Mucosa of descending colon (tissue), 3 donors: ENCODE data around the gene SNRPD2. TPM values are rescaled to one million over a fixed set of nuclear protein-coding genes. Genes with fewer than 3 reads are reported as not detected.

ENCODE experiments used
- ATAC-seq: fragments of 200-7000 bp; cut with Tn5 transposase; one replicate; pipeline ENCODE4 v1.9.1; 2020; ENCODE audit warnings: mild to moderate bottlenecking, moderate library complexity
- DNase-seq, 3 donors: peaks; one replicate each; pipeline ENCODE4 v3.0.0-alpha.2; 2020
- H3K36me3 ChIP-seq: fragments of 200-600 bp; one replicate; pipeline ENCODE4 v1.8.0; 2021; ENCODE audit warnings: low read depth, mild to moderate bottlenecking
- H3K4me1 ChIP-seq: fragments of 200-600 bp; one replicate; pipeline ENCODE4 v1.8.0; 2021; ENCODE audit warnings: low read depth, mild to moderate bottlenecking
- H3K4me3 ChIP-seq: fragments of 200-600 bp; one replicate; pipeline ENCODE4 v1.8.0; 2021; ENCODE audit warnings: mild to moderate bottlenecking
- H3K9me3 ChIP-seq: fragments of 200-600 bp; one replicate; pipeline ENCODE4 v1.8.0; 2021; ENCODE audit warnings: mild to moderate bottlenecking
- CTCF ChIP-seq: fragments of 200-600 bp; IDR thresholded peaks from one replicate; pipeline ENCODE4 v1.8.0; 2022; ENCODE audit warnings: antibody characterized with exemption, mild to moderate bottlenecking
- intact Hi-C, 2 donors: fragments of 100-400 bp; cut with DNase I in 1 of 2; cut with micrococcal nuclease in 1 of 2; formaldehyde crosslinking; loops; one replicate each; pipeline versions ENCODE4 v1.11.0 to v1.11.1; 2022; cut with DNase I, micrococcal nuclease
- long read RNA-seq, 2 donors: library from polyadenylated mRNA; unstranded; transcript quantifications; one replicate each; pipeline ENCODE4 v2.0.0, GENCODE V29; 2019 to 2021
- total RNA-seq, 3 donors: library from RNA; stranded (reverse); fragmentation: NEBNext Ultra II Directional in 2 of 3; extraction: Animal tissue kit (Norgen Biotek cat#: 25700) in 2 of 3; gene quantifications; one replicate each; pipeline versions ENCODE4 v1.2.1 to v1.2.4, GENCODE V29; 2021 to 2023
- donor health status: DM: no; HTN: no; CAD: no; lungs with moderate emphysema.
- donor health status: DM: no; HTN: no; CAD: no.
- donor health status: DM: no; HTN: yes; CAD: no.

SNRPD2 gene
- total RNA-seq = 100 to 1,000 TPM; 201 to 270 (median 230) TPM
- long read RNA-seq, donor 1, transcript SNRPD2-201 (3 exons, 901 nt) = major isoform, 101 of 102 reads
- long read RNA-seq, donor 1, partial matches to known transcripts = 1 of 102 reads
- long read RNA-seq, donor 1, other reads (novel, unspliced or antisense) = 0 of 102 reads
- long read RNA-seq, donor 2, transcript SNRPD2-201 (3 exons, 901 nt) = major isoform, 75 of 83 reads
- long read RNA-seq, donor 2, partial matches to known transcripts = 7 of 83 reads
- long read RNA-seq, donor 2, other reads (novel, unspliced or antisense) = 0 of 83 reads

- intact Hi-C loops = no loop called here
- peaks cover 5% of the 10 kb centered on the region for H3K36me3 ChIP-seq
- TF ChIP-seq CTCF = peak; percentile 5
- H3K4me3 ChIP-seq = peak within 1 kb of the TSS; percentile 54
- H3K4me1 ChIP-seq = peaks cover 16% of the 10 kb centered on the region
- peak; percentile 84 for ATAC-seq
- no peaks in the 10 kb centered on the region for H3K9me3 ChIP-seq
- peak; percentile 95 for DNase-seq
These were observed at the start of gene SNRPD2 for GRCh38 chr19:45691516-45692186. TSS of gene SNRPD2 (minus strand) at chr19:45691953. CDS start at chr19:45691888, 65 bp downstream.

GRCh38 chr19:45739498-45740439, 48.0 kb upstream of the SNRPD2 start:
- DNase-seq (no peak), ATAC-seq (no peak)
- no peak for TF ChIP-seq CTCF
- no peak overlapping the region for H3K4me3 ChIP-seq
- intact Hi-C loops = no loop called here
- H3K4me1 ChIP-seq = no peaks in the 10 kb centered on the region
- H3K36me3 ChIP-seq = no peaks in the 10 kb centered on the region
- H3K9me3 ChIP-seq = no peaks in the 10 kb centered on the region

- H3K4me3 ChIP-seq = no peak within 1 kb of the TSS
- DNase-seq = peak in 2 of 3 donors; percentile 44 to 62
- no peaks in the 10 kb centered on the region for H3K36me3 ChIP-seq
- intact Hi-C loops = no loop called here
- peaks cover 19% of the 10 kb centered on the region for H3K4me1 ChIP-seq
- no peak for ATAC-seq
- no peak for TF ChIP-seq CTCF
- no peaks in the 10 kb centered on the region for H3K9me3 ChIP-seq
These were observed 41.5 kb upstream of the SNRPD2 start, which contains the start of gene MEIOSIN for GRCh38 chr19:45733160-45733810. TSS of gene MEIOSIN (plus strand) at chr19:45733439. CDS start at chr19:45735377, 1,938 bp downstream.

- peaks cover 19% of the 10 kb centered on the region for H3K4me1 ChIP-seq
- peak; percentile 97 for DNase-seq
- TF ChIP-seq CTCF = no peak
- no peaks in the 10 kb centered on the region for H3K9me3 ChIP-seq
- no peaks in the 10 kb centered on the region for H3K36me3 ChIP-seq
- ATAC-seq = peak; percentile 99
- peak within 1 kb of the TSS; percentile 57 for H3K4me3 ChIP-seq
- intact Hi-C loops = no loop called here
These were observed 38.9 kb upstream of the SNRPD2 start, which contains the start of gene FBXO46 for GRCh38 chr19:45730368-45731288. TSS of gene FBXO46 (minus strand) at chr19:45730896. CDS start at chr19:45713495, 17,401 bp downstream.
